Neural cell (in vitro differentiated cells): Measurements from ENCODE around the gene IL2. TPM values are rescaled to one million over a fixed set of nuclear protein-coding genes. Genes with fewer than 3 reads are reported as not detected.

Experiments used
- H2AFZ ChIP-seq: fragments of 200-600, 300-800 bp; sonication (generic), shearing (Covaris generic); 2 replicates; pipeline ENCODE4 v1.6.0; 2014; ENCODE audit warnings: low read depth, mild to moderate bottlenecking, antibody characterized with exemption, low read length, moderate library complexity
- H3F3A ChIP-seq: fragments of 200-600 bp; shearing (Covaris generic); 2 replicates; pipeline ENCODE4 v1.6.1; 2016; ENCODE audit warnings: mild to moderate bottlenecking, moderate library complexity, mixed read lengths, antibody characterized with exemption, low read length; ENCODE audit not compliant: insufficient read depth, poor library complexity, severe bottlenecking
- H3K27ac ChIP-seq: fragments of 200-600, 300-800 bp; sonication (generic), shearing (Covaris generic); 2 replicates; pipeline ENCODE4 v1.5.1; 2014; ENCODE audit warnings: mild to moderate bottlenecking, low read length, moderate library complexity
- H3K27me3 ChIP-seq: fragments of 300-800, 200-600 bp; sonication (generic), shearing (Covaris generic); 2 replicates; pipeline ENCODE4 v1.6.0; 2014; ENCODE audit warnings: mild to moderate bottlenecking, low read depth, low read length, moderate library complexity; ENCODE audit not compliant: insufficient read depth
- H3K36me3 ChIP-seq: fragments of 300-800, 200-600 bp; sonication (generic), shearing (Covaris generic); 2 replicates; pipeline ENCODE4 v1.5.1; 2014; ENCODE audit warnings: mild to moderate bottlenecking, antibody characterized with exemption, low read length, moderate library complexity; ENCODE audit not compliant: insufficient read depth
- H3K4me2 ChIP-seq: fragments of 300-800, 200-600 bp; sonication (generic), shearing (Covaris generic); 2 replicates; pipeline ENCODE4 v1.6.0; 2014; ENCODE audit warnings: mild to moderate bottlenecking, low read length
- H3K4me3 ChIP-seq: fragments of 300-800, 200-600 bp; sonication (generic), shearing (Covaris generic); 2 replicates; pipeline ENCODE4 v1.5.1; 2014; ENCODE audit warnings: mild to moderate bottlenecking, low read length, moderate library complexity
- H3K79me2 ChIP-seq: fragments of 200-600 bp; shearing (Covaris generic); replicated peaks from 2 replicates; pipeline ENCODE4 v1.6.0; 2014; ENCODE audit warnings: mild to moderate bottlenecking, low read length, moderate library complexity; ENCODE audit not compliant: insufficient read depth
- H3K9ac ChIP-seq: fragments of 300-800, 200-600 bp; sonication (generic), shearing (Covaris generic); 2 replicates; pipeline ENCODE4 v1.6.1; 2016; ENCODE audit warnings: mild to moderate bottlenecking, low read length, mixed read lengths
- H3K9me2 ChIP-seq: fragments of 200-600 bp; shearing (Covaris generic); 2 replicates; pipeline ENCODE4 v1.6.1; 2016; ENCODE audit warnings: mild to moderate bottlenecking, low read length, mixed read lengths; ENCODE audit not compliant: insufficient read depth
- H3K9me3 ChIP-seq: fragments of 200-600, 300-800 bp; sonication (generic), shearing (Covaris generic); 2 replicates; pipeline ENCODE4 v1.6.1; 2016; ENCODE audit warnings: mild to moderate bottlenecking, mixed run types, low read length, moderate library complexity, mixed read lengths
- H4K20me1 ChIP-seq: fragments of 200-600 bp; shearing (Covaris generic); 2 replicates; pipeline ENCODE4 v1.6.1; 2016; ENCODE audit warnings: mild to moderate bottlenecking, mixed run types; ENCODE audit not compliant: insufficient read depth
- EP300 ChIP-seq: fragments of 450-650 bp; conservative IDR thresholded peaks from 2 replicates; pipeline ENCODE4 v1.6.1; 2014; ENCODE audit warnings: antibody characterized with exemption, mild to moderate bottlenecking, moderate library complexity; ENCODE audit not compliant: poor library complexity, severe bottlenecking
- EZH2 ChIP-seq: fragments of 200-600, 300-800 bp; shearing (Covaris generic), sonication (generic); IDR thresholded peaks from 2 replicates; pipeline ENCODE4 v1.6.1; 2014; ENCODE audit warnings: antibody characterized with exemption, low read length, borderline replicate concordance, mild to moderate bottlenecking; ENCODE audit not compliant: insufficient read depth, poor library complexity, severe bottlenecking
- MXI1 ChIP-seq: fragments of 450-650 bp; conservative IDR thresholded peaks from 2 replicates; pipeline ENCODE4 v1.6.1; 2014; ENCODE audit warnings: antibody characterized with exemption, mild to moderate bottlenecking; ENCODE audit not compliant: poor library complexity, severe bottlenecking
- POLR2AphosphoS5 ChIP-seq: IDR thresholded peaks from 2 replicates; pipeline ENCODE4 v1.6.1; 2012
- RAD21 ChIP-seq: fragments of 450-650 bp; conservative IDR thresholded peaks from 2 replicates; pipeline ENCODE4 v1.6.1; 2014; ENCODE audit warnings: antibody characterized with exemption, mild to moderate bottlenecking, moderate library complexity
- SMC3 ChIP-seq: fragments of 450-650 bp; conservative IDR thresholded peaks from 2 replicates; pipeline ENCODE4 v1.6.1; 2014; ENCODE audit warnings: antibody characterized with exemption, mild to moderate bottlenecking, moderate library complexity; ENCODE audit not compliant: poor library complexity
- TAF1 ChIP-seq: IDR thresholded peaks from 2 replicates; pipeline ENCODE4 v1.6.1; 2012; ENCODE audit warnings: low read depth
- polyA plus RNA-seq: library from polyadenylated mRNA; depleted of rRNA; stranded (reverse); fragments of >200 nt; gene quantifications from 2 replicates; pipeline ENCODE4 v1.2.3, GENCODE V29; 2014
- TF ChIP-seq, protein P1 (sequence below): IDR thresholded peaks from 2 replicates; pipeline ENCODE4 v1.6.1; 2012; ENCODE audit warnings: borderline replicate concordance
- TF ChIP-seq, protein P2 (sequence below): fragments of 450-650 bp; IDR thresholded peaks from 2 replicates; pipeline ENCODE4 v1.5.1; 2014; ENCODE audit warnings: antibody characterized with exemption, mild to moderate bottlenecking, moderate library complexity; ENCODE audit not compliant: poor library complexity, severe bottlenecking

The IL2 gene
- polyA plus RNA-seq, 1 donor from 2014 or later, result not detected

GRCh38 chr4:122453384-122453995 is 3.0 kb downstream of the IL2 start:
- H3K79me2 ChIP-seq, result no peaks in the 10 kb centered on the region
- H4K20me1 ChIP-seq, result no peaks in the 10 kb centered on the region
- H3K36me3 ChIP-seq, result no peaks in the 10 kb centered on the region
- no peak overlapping the region for H3K4me2 ChIP-seq
- no peaks in the 10 kb centered on the region for H3K9me3 ChIP-seq
- no peak overlapping the region for H2AFZ ChIP-seq
- no peaks in the 10 kb centered on the region for H3K9me2 ChIP-seq
- H3K4me3 ChIP-seq, result no peak overlapping the region
- H3K27ac ChIP-seq, result no peak overlapping the region
- TF ChIP-seq, protein P1, sequence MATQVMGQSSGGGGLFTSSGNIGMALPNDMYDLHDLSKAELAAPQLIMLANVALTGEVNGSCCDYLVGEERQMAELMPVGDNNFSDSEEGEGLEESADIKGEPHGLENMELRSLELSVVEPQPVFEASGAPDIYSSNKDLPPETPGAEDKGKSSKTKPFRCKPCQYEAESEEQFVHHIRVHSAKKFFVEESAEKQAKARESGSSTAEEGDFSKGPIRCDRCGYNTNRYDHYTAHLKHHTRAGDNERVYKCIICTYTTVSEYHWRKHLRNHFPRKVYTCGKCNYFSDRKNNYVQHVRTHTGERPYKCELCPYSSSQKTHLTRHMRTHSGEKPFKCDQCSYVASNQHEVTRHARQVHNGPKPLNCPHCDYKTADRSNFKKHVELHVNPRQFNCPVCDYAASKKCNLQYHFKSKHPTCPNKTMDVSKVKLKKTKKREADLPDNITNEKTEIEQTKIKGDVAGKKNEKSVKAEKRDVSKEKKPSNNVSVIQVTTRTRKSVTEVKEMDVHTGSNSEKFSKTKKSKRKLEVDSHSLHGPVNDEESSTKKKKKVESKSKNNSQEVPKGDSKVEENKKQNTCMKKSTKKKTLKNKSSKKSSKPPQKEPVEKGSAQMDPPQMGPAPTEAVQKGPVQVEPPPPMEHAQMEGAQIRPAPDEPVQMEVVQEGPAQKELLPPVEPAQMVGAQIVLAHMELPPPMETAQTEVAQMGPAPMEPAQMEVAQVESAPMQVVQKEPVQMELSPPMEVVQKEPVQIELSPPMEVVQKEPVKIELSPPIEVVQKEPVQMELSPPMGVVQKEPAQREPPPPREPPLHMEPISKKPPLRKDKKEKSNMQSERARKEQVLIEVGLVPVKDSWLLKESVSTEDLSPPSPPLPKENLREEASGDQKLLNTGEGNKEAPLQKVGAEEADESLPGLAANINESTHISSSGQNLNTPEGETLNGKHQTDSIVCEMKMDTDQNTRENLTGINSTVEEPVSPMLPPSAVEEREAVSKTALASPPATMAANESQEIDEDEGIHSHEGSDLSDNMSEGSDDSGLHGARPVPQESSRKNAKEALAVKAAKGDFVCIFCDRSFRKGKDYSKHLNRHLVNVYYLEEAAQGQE, result no peak
- TF ChIP-seq TAF1 (no peak), EZH2 (no peak), POLR2AphosphoS5 (no peak), SMC3 (no peak), MXI1 (no peak), RAD21 (no peak), EP300 (no peak)
- TF ChIP-seq, protein P2, sequence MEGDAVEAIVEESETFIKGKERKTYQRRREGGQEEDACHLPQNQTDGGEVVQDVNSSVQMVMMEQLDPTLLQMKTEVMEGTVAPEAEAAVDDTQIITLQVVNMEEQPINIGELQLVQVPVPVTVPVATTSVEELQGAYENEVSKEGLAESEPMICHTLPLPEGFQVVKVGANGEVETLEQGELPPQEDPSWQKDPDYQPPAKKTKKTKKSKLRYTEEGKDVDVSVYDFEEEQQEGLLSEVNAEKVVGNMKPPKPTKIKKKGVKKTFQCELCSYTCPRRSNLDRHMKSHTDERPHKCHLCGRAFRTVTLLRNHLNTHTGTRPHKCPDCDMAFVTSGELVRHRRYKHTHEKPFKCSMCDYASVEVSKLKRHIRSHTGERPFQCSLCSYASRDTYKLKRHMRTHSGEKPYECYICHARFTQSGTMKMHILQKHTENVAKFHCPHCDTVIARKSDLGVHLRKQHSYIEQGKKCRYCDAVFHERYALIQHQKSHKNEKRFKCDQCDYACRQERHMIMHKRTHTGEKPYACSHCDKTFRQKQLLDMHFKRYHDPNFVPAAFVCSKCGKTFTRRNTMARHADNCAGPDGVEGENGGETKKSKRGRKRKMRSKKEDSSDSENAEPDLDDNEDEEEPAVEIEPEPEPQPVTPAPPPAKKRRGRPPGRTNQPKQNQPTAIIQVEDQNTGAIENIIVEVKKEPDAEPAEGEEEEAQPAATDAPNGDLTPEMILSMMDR, result no peak
- no peaks in the 10 kb centered on the region for H3K27me3 ChIP-seq
- H3F3A ChIP-seq, result no peaks in the 10 kb centered on the region
- no peak overlapping the region for H3K9ac ChIP-seq

GRCh38 chr4:122450847-122451246 is 5.7 kb downstream of the IL2 start:
- H3K27me3 ChIP-seq, result no peaks in the 10 kb centered on the region
- TF ChIP-seq, protein P2, result no peak
- TF ChIP-seq SMC3, result no peak
- TF ChIP-seq EP300, result no peak
- TF ChIP-seq POLR2AphosphoS5, result no peak
- no peak for TF ChIP-seq EZH2
- no peak for TF ChIP-seq MXI1
- no peak for TF ChIP-seq RAD21
- TF ChIP-seq, protein P1, result no peak
- TF ChIP-seq TAF1, result no peak

More at GRCh38 chr4:122450847-122451246, 5.7 kb downstream of the IL2 start:
- Histone ChIP-seq H3K9me3 (no peaks in the 10 kb centered on the region), H3K4me2 (no peak overlapping the region), H3F3A (no peaks in the 10 kb centered on the region), H3K4me3 (no peak overlapping the region), H2AFZ (no peak overlapping the region), H3K9me2 (no peaks in the 10 kb centered on the region), H4K20me1 (no peaks in the 10 kb centered on the region), H3K27ac (no peak overlapping the region), H3K79me2 (no peaks in the 10 kb centered on the region), H3K9ac (no peak overlapping the region), H3K36me3 (no peaks in the 10 kb centered on the region)
